ENCODE results near the gene SORCS3.

Gene SORCS3

DNA sequence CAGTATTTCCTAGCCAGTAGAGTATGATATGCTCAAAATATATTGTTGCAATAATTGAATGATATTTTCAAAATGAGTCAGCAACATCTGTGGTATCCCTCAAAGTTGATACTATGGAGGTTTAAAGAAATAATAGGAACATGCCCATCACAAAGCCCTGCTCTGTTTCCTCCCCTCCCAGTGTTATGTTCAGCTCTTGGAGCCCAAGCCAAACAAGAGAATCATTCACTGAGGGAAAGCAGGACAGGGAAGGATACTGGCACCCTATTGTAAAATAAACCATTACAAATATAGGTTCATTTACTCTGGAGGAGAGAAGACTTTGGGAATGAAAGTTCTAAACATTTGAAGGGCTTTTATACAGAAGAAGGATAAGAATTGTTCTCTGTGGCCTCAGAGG lies 37.6 kb downstream of the SORCS3 start:
- TF ChIP-seq, protein P1, sequence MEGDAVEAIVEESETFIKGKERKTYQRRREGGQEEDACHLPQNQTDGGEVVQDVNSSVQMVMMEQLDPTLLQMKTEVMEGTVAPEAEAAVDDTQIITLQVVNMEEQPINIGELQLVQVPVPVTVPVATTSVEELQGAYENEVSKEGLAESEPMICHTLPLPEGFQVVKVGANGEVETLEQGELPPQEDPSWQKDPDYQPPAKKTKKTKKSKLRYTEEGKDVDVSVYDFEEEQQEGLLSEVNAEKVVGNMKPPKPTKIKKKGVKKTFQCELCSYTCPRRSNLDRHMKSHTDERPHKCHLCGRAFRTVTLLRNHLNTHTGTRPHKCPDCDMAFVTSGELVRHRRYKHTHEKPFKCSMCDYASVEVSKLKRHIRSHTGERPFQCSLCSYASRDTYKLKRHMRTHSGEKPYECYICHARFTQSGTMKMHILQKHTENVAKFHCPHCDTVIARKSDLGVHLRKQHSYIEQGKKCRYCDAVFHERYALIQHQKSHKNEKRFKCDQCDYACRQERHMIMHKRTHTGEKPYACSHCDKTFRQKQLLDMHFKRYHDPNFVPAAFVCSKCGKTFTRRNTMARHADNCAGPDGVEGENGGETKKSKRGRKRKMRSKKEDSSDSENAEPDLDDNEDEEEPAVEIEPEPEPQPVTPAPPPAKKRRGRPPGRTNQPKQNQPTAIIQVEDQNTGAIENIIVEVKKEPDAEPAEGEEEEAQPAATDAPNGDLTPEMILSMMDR (IDR thresholded peaks at IDR 0.05; ENCODE audit: low read depth, low read length, missing control alignments): no peak
- no peak overlapping the region for H3K4me3 ChIP-seq (replicated peaks; ENCODE audit: low read depth, low read length)
- no peak for DNase-seq (ENCODE audit: extremely low read depth, low read depth)

DNA sequence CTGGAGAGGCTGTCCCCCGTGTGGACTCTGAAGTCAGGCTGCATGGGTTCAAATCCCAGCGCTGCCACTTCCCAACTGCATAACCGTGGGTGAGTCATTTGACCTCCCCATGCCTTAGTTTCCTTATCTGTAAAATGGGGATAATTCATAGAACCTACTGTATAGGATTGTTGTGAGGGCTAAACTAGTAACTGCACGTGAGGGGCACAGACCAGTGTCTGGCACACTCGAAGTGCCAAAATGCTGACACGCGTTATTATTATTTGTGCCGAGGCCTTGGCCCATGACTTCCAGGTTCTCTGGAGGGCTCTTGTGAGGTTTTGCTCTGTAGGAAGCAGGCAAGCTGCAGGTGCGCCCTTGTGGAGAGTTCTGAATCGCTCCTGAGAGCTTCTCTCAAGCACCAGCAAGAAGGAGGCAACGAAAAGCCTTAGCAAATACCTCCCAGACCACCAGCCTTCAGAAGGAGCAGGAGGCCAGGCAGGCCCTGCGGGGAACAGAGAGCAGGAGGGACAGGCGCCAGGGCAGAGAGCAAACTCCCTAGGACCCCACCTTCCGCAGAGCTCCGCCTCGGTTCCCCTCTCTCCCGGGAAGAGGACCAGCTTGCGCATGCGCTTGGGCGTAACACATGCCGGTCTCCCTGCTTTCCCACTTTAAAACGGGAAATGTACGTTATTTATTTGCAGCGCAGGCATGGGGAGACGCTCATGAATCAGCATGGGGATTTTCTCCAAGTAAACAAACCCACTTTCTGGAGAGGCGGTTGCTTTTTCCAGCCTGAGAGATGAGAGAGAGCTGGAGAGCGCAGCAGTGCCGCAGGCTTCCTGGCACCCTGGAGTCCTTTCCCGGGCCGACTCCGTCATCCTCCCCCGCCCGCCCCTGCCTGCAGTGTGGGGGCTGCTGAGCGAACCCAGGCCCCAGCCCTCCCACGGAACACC lies 39.6 kb downstream of the SORCS3 start:
- TF ChIP-seq, protein P1 (IDR thresholded peaks at IDR 0.05; ENCODE audit: low read depth, low read length, missing control alignments): no peak
- no peak for DNase-seq (ENCODE audit: extremely low read depth, low read depth)
- H3K4me3 ChIP-seq (replicated peaks; ENCODE audit: low read depth, low read length): no peak overlapping the region

DNA sequence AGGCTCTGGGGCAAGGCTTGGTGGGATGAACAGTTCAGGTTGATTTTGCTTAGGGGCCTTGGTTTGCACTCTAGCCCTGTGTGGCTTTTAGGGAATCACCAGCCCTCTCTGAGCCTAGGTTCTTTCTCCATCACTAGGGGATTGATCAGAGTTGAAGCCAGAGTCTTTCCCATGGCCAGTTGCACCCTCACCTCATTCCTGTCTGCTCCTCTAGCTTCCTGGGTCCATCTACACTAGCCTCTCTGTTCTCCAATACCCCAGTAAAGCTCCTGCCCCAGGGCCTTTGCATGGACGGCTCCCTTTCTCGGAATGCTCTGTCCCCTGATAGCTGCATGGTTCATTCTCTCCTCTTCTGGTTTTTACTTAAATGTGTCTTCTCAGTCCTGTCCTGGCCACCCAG lies 40.4 kb downstream of the SORCS3 start:
- TF ChIP-seq, protein P1 (IDR thresholded peaks at IDR 0.05; ENCODE audit: low read depth, low read length, missing control alignments): no peak
- no peak for DNase-seq (ENCODE audit: extremely low read depth, low read depth)
- H3K4me3 ChIP-seq (replicated peaks; ENCODE audit: low read depth, low read length): no peak overlapping the region

DNA sequence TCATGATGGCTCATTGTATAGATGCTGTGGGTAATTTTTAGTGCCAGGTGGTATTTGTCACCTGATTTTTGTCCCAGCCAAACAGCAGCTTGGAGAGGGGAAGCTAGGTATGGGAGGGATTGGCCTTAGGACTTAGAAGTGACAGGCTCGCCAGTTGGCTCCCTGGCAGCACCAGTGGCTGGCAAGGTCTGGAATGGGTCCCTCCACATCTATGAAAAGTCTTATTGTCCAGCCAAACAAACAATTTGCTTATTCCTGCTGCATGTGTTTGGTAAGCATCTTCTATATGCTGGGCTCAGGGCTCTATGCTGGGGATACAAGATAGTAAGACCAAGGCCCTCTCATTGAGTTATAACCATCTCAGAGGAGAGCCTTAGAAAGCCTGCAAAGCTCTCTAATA lies 42.5 kb downstream of the SORCS3 start:
- no peak overlapping the region for H3K4me3 ChIP-seq (replicated peaks; ENCODE audit: low read depth, low read length)

DNA sequence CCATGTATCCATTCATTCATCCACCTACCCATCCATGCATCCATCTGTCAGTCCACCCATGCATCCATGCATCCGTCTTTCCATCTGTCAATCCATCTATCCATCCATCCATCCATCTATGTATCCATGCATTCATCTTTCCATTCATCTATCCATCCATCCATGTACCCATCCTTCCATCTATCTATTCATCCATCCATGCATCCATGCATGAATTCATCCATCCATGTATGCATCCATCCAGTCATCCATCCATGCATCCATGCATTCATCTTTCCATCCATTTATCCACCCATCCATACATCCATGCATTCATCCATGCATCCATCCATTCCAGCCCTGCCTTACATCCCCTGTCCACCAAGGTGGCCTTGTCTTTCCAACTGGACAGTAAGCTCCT lies 45.7 kb downstream of the SORCS3 start:
- H3K4me3 ChIP-seq (replicated peaks; ENCODE audit: low read depth, low read length): no peak overlapping the region
- TF ChIP-seq, protein P1 (IDR thresholded peaks at IDR 0.05; ENCODE audit: low read depth, low read length, missing control alignments): no peak
- no peak for DNase-seq (ENCODE audit: extremely low read depth, low read depth)

More for the DNA sequence above, 42.5 kb downstream of the SORCS3 start:
- TF ChIP-seq, protein P1 (IDR thresholded peaks at IDR 0.05; ENCODE audit: low read depth, low read length, missing control alignments): no peak
- DNase-seq (ENCODE audit: extremely low read depth, low read depth): no peak

DNA sequence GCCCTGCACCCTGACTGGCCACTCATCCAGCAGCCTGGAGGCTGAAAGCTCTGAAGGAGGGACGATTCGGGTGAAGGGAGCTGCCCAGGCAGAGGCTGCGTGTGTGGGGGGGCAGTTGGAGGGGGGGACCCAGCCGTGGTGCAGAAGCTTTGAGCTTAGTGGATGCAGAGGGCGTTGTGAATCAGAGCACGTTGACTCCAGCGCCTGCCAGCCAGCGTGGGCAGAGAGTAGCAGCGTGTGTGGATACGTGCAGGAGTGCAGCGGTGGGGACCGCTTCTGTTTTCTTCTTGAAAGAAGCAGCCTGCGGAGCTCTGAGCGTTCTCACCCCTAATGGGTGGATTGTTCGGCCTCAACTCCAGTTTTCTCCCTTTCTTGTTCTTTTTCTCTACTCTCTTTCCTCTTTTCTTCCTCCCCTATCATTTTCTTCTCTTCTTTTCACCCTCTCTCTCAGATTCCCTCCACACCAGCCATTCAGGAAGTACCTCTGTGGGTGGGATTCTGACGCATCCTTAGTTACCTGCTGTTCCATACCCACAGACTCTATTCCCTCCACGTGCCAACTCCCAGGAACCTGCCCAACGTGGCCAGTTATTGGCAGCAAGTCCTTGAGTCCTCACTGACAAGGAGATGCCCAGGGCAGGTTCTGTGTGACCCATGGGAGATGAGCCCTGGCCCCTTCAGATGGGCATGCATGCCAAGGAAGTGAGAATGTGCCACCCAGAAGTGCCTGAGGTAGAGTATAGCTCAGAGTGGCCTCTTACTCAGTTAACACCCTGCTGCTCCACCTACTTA lies 47.4 kb downstream of the SORCS3 start:
- no peak for DNase-seq (ENCODE audit: extremely low read depth, low read depth)
- TF ChIP-seq, protein P1 (IDR thresholded peaks at IDR 0.05; ENCODE audit: low read depth, low read length, missing control alignments): no peak
- H3K4me3 ChIP-seq (replicated peaks; ENCODE audit: low read depth, low read length): no peak overlapping the region

All from HFF-Myc (cell line).